Astrocyte (in vitro differentiated cells and primary cell): Measurements from ENCODE around the gene HBB.

ENCODE experiments used
- EZH2 ChIP-seq: IDR thresholded peaks from 2 replicates; pipeline ENCODE4 v1.6.1; 2012; ENCODE audit warnings: mild to moderate bottlenecking, low read length, inconsistent platforms; ENCODE audit not compliant: insufficient read depth
- TF ChIP-seq, protein P1 (sequence below): IDR thresholded peaks from 2 replicates; pipeline ENCODE4 v1.5.1; 2011; ENCODE audit warnings: low read depth, mild to moderate bottlenecking, inconsistent platforms, low read length, moderate library complexity; ENCODE audit not compliant: insufficient read depth

DNA sequence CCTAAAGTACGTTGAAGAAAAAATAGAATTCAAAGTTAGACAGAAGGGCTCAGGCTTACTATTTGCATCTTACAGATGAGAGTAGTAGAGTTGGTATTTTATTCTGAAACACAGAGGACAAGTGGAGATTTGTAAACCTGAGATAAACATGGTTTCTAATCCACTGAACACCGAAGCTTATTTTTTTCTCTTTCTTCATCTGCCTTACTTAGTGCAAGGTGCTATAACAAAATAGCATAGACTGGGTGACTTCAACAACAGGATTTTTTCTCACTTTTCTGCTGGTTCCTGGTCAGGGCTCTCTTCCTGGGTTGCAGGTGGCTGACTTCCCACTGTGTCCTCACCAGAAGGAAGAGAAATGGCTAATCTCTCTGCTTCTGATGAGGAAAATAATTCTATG lies 24.9 kb upstream of the HBB start:
- TF ChIP-seq, protein P1, sequence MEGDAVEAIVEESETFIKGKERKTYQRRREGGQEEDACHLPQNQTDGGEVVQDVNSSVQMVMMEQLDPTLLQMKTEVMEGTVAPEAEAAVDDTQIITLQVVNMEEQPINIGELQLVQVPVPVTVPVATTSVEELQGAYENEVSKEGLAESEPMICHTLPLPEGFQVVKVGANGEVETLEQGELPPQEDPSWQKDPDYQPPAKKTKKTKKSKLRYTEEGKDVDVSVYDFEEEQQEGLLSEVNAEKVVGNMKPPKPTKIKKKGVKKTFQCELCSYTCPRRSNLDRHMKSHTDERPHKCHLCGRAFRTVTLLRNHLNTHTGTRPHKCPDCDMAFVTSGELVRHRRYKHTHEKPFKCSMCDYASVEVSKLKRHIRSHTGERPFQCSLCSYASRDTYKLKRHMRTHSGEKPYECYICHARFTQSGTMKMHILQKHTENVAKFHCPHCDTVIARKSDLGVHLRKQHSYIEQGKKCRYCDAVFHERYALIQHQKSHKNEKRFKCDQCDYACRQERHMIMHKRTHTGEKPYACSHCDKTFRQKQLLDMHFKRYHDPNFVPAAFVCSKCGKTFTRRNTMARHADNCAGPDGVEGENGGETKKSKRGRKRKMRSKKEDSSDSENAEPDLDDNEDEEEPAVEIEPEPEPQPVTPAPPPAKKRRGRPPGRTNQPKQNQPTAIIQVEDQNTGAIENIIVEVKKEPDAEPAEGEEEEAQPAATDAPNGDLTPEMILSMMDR, result no peak
- TF ChIP-seq EZH2, result no peak
